Activated naive CD4-positive, alpha-beta T cell treated with anti-CD3 and anti-CD28 coated beads for 36 hours (primary cell): ENCODE results near the gene RPL7A. TPM values are rescaled to one million over a fixed set of nuclear protein-coding genes. Genes with fewer than 3 reads are reported as not detected.
A peak's percentile ranks its signal among the peaks of the same experiment; 100 is the strongest.

Source experiments
- CTCF ChIA-PET: fragments of 350-600 bp; sonication (Branson Sonifier 250); formaldehyde crosslinking; loops from one replicate; lab custom pipeline; 2021; ENCODE audit warnings: antibody characterized with exemption; lab: Charles Lee
- DNase-seq: peaks from one replicate; pipeline ENCODE4 v3.0.0-alpha.2; 2020
- H3K27ac Mint-ChIP-seq: one replicate; pipeline ENCODE4 v1.8.0; 2021; ENCODE audit warnings: mild to moderate bottlenecking, mixed read lengths
- H3K27me3 Mint-ChIP-seq: one replicate; pipeline ENCODE4 v1.8.0; 2021; ENCODE audit warnings: low read depth, mixed read lengths
- H3K36me3 Mint-ChIP-seq: one replicate; pipeline ENCODE4 v1.8.0; 2021; ENCODE audit warnings: low read depth, mixed read lengths
- H3K4me1 Mint-ChIP-seq: one replicate; pipeline ENCODE4 v1.8.0; 2021; ENCODE audit warnings: low read depth, mixed read lengths
- H3K4me3 Mint-ChIP-seq: one replicate; pipeline ENCODE4 v1.8.0; 2021; ENCODE audit warnings: mild to moderate bottlenecking, moderate library complexity, mixed read lengths
- H3K9me3 Mint-ChIP-seq: one replicate; pipeline ENCODE4 v1.8.0; 2021; ENCODE audit warnings: mixed read lengths
- intact Hi-C: fragments of 100-400 bp; cut with micrococcal nuclease; formaldehyde crosslinking; loops from one replicate; pipeline ENCODE4 v1.15.1; 2023
- total RNA-seq, 2 experiments: library from RNA; stranded (reverse); gene quantifications; one replicate each; pipeline ENCODE4 v1.2.3, GENCODE V29; 2021

Gene RPL7A
- total RNA-seq, 2 experiments from 2014 or later: 3,985 to 4,111 TPM

- H3K27ac Mint-ChIP-seq: no peak overlapping the region
- no peaks in the 10 kb centered on the region for H3K9me3 Mint-ChIP-seq
- H3K4me1 Mint-ChIP-seq: peaks cover 45% of the 10 kb centered on the region
- H3K36me3 Mint-ChIP-seq: peaks cover 81% of the 10 kb centered on the region
- intact Hi-C loops: no loop called here
- CTCF ChIA-PET: interaction anchor here (0.7 kb wide), 1 partner anchor 71 kb away, joined by 3 read pairs; no protein-coding TSS in a partner anchor
- H3K27me3 Mint-ChIP-seq: no peaks in the 10 kb centered on the region
- H3K4me3 Mint-ChIP-seq: no peak overlapping the region
- no peak for DNase-seq
Observed at GRCh38 chr9:133366435-133366834, 18.4 kb downstream of the RPL7A start.

- no peak overlapping the region for H3K27ac Mint-ChIP-seq
- H3K4me1 Mint-ChIP-seq: peaks cover 50% of the 10 kb centered on the region
- H3K27me3 Mint-ChIP-seq: no peaks in the 10 kb centered on the region
- peaks cover 81% of the 10 kb centered on the region for H3K36me3 Mint-ChIP-seq
- intact Hi-C loops: no loop called here
- H3K4me3 Mint-ChIP-seq: no peak overlapping the region
- no peaks in the 10 kb centered on the region for H3K9me3 Mint-ChIP-seq
- no peak for DNase-seq
- CTCF ChIA-PET: no interaction called here
Observed at GRCh38 chr9:133367221-133367620, 19.2 kb downstream of the RPL7A start.

DNA sequence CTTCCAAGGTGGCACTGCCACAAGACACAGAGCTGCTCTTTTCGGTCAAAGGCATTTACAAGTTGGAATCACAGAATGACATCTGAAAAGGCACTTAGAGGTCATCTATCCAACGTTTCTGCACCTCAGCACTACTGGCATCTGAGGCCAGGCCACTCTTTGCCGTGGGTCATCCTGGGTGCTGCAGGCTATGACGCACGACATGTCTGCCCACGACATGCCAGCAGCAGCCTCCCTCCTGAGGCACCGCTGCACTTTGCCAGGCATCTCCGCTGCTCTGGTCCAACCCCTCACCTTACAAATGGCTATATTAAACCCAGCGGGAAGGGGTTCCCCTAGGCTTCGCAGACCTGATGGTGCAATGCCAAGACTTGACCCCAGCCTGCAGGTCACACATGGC lies 19.8 kb downstream of the RPL7A start:
- Mint-ChIP-seq H3K27ac (no peak overlapping the region), H3K27me3 (no peaks in the 10 kb centered on the region), H3K36me3 (peaks cover 83% of the 10 kb centered on the region), H3K4me3 (no peak overlapping the region), H3K9me3 (no peaks in the 10 kb centered on the region), H3K4me1 (peaks cover 56% of the 10 kb centered on the region)
- CTCF ChIA-PET: interaction anchor here (1.5 kb wide), 1 partner anchor 9 kb away, joined by 3 read pairs; no protein-coding TSS in a partner anchor
- DNase-seq: no peak
- intact Hi-C loops: no loop called here

DNA sequence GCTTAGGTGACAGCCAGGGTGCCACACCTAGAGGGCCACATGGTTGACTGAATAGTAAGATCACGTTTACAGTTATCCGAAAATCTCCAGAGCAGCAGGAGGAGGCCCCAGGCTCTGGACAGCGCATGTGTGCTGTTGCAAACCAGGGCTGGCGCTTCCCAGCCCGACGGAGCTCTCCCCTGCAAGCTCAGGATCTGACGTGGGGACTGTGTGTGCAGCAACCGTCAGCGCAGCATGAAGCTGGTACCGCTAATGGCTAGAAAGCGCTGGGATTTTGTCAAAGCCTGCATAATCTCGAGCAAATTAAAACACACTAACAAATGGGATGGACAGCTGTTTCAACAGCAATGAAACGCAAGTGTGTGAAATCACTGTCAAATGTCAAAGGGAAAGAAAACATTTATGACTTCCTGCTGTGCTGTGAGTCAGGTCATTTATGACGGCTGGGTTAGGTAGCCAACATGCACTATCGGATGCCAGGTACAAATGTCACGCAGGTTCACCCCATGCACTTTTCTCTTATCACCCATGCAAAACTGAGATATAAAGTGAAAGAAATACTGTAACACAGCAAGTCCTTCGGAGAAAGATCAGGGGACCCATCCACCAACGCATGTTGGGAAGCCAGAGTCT lies 20.3 kb downstream of the RPL7A start:
- CTCF ChIA-PET: interaction anchor here (0.7 to 1.5 kb wide), 2 partner anchors 8 to 18 kb away, joined by 3 read pairs; no protein-coding TSS in a partner anchor
- Mint-ChIP-seq H3K27ac (peak overlapping the region; percentile 97), H3K36me3 (peaks cover 85% of the 10 kb centered on the region), H3K4me3 (peak overlapping the region; percentile 75), H3K27me3 (no peaks in the 10 kb centered on the region), H3K4me1 (peaks cover 60% of the 10 kb centered on the region), H3K9me3 (no peaks in the 10 kb centered on the region)
- no peak for DNase-seq
- intact Hi-C loops: no loop called here

GRCh38 chr9:133369422-133369821 lies 21.4 kb downstream of the RPL7A start:
- CTCF ChIA-PET: interaction anchor here (1.5 to 2.4 kb wide), 2 partner anchors 7 to 18 kb away, joined by 3 to 16 read pairs; no protein-coding TSS in a partner anchor
- no peak for DNase-seq
- Mint-ChIP-seq H3K4me1 (peaks cover 65% of the 10 kb centered on the region), H3K9me3 (no peaks in the 10 kb centered on the region), H3K27me3 (no peaks in the 10 kb centered on the region), H3K27ac (peak overlapping the region; percentile 97), H3K36me3 (peaks cover 82% of the 10 kb centered on the region), H3K4me3 (peak overlapping the region; percentile 75)
- intact Hi-C loops: no loop called here

- DNase-seq: no peak
- no peaks in the 10 kb centered on the region for H3K27me3 Mint-ChIP-seq
- H3K4me3 Mint-ChIP-seq: peak overlapping the region; percentile 75
- H3K4me1 Mint-ChIP-seq: peaks cover 67% of the 10 kb centered on the region
- intact Hi-C loops: loop anchor here (2.0 to 5.0 kb wide), 4 partner anchors 49 to 1018 kb away; partner anchors contain the start of genes BRD3, REXO4 and SETX
- H3K9me3 Mint-ChIP-seq: no peaks in the 10 kb centered on the region
- peaks cover 83% of the 10 kb centered on the region for H3K36me3 Mint-ChIP-seq
- CTCF ChIA-PET: interaction anchor here (2.4 to 4.7 kb wide), 2 partner anchors 13 to 19 kb away, joined by 16 to 48 read pairs; partner anchors contain the start of genes SURF1 and SURF2
- H3K27ac Mint-ChIP-seq: peak overlapping the region; percentile 97
Observed at GRCh38 chr9:133369933-133370332, 21.9 kb downstream of the RPL7A start.

DNA sequence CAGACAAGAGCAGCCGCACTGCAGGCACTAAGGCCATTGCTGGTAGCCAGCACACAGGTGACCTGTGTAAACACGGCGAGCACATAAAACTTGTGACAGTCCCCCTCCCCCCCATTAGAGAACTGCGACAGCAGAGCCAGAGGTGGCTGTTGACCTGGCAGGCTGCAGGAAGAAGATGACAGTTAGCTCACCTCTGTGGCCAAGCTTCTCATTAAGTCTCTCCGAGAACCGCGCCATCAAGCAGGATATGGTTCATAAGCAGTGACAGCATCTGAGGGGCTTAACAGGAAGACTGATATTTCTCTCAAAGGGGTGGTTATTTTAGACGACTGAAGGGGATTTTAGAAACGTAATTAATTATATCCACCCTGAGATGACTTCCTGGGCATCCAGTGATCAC lies 22.7 kb downstream of the RPL7A start:
- intact Hi-C loops: loop anchor here (1.0 to 5.0 kb wide), 7 partner anchors 14 to 1018 kb away; partner anchors contain the start of genes BRD3, MED22, REXO4 and RPL7A
- peak; percentile 82 for DNase-seq
- H3K27ac Mint-ChIP-seq: peak overlapping the region; percentile 97
- H3K4me1 Mint-ChIP-seq: peaks cover 67% of the 10 kb centered on the region
- no peaks in the 10 kb centered on the region for H3K27me3 Mint-ChIP-seq
- CTCF ChIA-PET: interaction anchor here (0.7 to 4.7 kb wide), 8 partner anchors 10 to 340 kb away, joined by 3 to 48 read pairs (median 4); partner anchors contain the start of genes GTF3C5, MED22, RPL7A and SURF1
- peak overlapping the region; percentile 75 for H3K4me3 Mint-ChIP-seq
- H3K36me3 Mint-ChIP-seq: peaks cover 78% of the 10 kb centered on the region
- no peaks in the 10 kb centered on the region for H3K9me3 Mint-ChIP-seq

DNA sequence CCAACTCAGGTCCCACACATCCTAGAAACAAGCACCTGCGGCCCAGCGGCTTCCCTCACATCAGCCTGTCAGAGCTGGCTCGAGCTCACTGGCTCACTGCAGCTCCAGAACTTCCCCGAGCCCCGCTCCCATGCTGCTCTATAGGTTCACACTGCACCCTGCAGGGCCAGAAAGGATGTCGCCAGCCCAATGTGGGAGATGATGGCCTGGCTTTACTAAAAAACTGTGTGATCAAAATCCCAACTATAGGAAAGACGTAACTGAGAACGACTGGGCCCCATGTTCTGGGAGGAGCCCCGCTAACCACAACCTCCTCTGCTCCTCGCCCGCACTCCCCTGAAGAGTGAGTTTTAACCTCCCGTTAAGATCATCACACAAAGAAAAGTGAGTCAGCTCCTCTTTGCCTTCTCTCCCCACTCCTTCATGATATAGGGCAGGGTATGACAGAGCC lies 23.3 kb downstream of the RPL7A start:
- Mint-ChIP-seq H3K27me3 (no peaks in the 10 kb centered on the region), H3K4me1 (peaks cover 64% of the 10 kb centered on the region), H3K27ac (peak overlapping the region; percentile 97), H3K9me3 (no peaks in the 10 kb centered on the region), H3K4me3 (peak overlapping the region; percentile 75), H3K36me3 (peaks cover 72% of the 10 kb centered on the region)
- DNase-seq: peak; percentile 94
- CTCF ChIA-PET: interaction anchor here (0.7 to 4.7 kb wide), 9 partner anchors 11 to 340 kb away, joined by 3 to 48 read pairs (median 4); partner anchors contain the start of genes GTF3C5, MED22, RPL7A and SURF1
- intact Hi-C loops: loop anchor here (1.0 to 5.0 kb wide), 7 partner anchors 15 to 1019 kb away; partner anchors contain the start of genes BRD3, MED22, REXO4 and RPL7A

- Mint-ChIP-seq H3K4me1 (peaks cover 64% of the 10 kb centered on the region), H3K36me3 (peaks cover 65% of the 10 kb centered on the region), H3K27me3 (no peaks in the 10 kb centered on the region), H3K27ac (peak overlapping the region; percentile 97), H3K4me3 (peak overlapping the region; percentile 75), H3K9me3 (no peaks in the 10 kb centered on the region)
- no peak for DNase-seq
- CTCF ChIA-PET: interaction anchor here (0.9 to 4.7 kb wide), 4 partner anchors 15 to 115 kb away, joined by 3 to 48 read pairs (median 10); partner anchors contain the start of genes SURF1 and SURF2
- intact Hi-C loops: loop anchor here (5.0 kb wide), 3 partner anchors 240 to 1020 kb away; partner anchors contain the start of genes BRD3 and SETX
Observed at GRCh38 chr9:133372144-133372543, 24.1 kb downstream of the RPL7A start.

GRCh38 chr9:133374612-133375115 lies 26.6 kb downstream of the RPL7A start:
- CTCF ChIA-PET: interaction anchor here (0.6 to 4.7 kb wide), 4 partner anchors 17 to 405 kb away, joined by 3 to 48 read pairs (median 4); partner anchors contain the start of genes SURF1 and SURF2
- no peaks in the 10 kb centered on the region for H3K9me3 Mint-ChIP-seq
- peak; percentile 62 for DNase-seq
- intact Hi-C loops: loop anchor here (5.0 kb wide), 3 partner anchors 242 to 1022 kb away; partner anchors contain the start of genes BRD3 and SETX
- peaks cover 51% of the 10 kb centered on the region for H3K36me3 Mint-ChIP-seq
- peak overlapping the region; percentile 97 for H3K27ac Mint-ChIP-seq
- H3K4me3 Mint-ChIP-seq: peak overlapping the region; percentile 98
- H3K27me3 Mint-ChIP-seq: no peaks in the 10 kb centered on the region
- H3K4me1 Mint-ChIP-seq: peaks cover 46% of the 10 kb centered on the region

DNA sequence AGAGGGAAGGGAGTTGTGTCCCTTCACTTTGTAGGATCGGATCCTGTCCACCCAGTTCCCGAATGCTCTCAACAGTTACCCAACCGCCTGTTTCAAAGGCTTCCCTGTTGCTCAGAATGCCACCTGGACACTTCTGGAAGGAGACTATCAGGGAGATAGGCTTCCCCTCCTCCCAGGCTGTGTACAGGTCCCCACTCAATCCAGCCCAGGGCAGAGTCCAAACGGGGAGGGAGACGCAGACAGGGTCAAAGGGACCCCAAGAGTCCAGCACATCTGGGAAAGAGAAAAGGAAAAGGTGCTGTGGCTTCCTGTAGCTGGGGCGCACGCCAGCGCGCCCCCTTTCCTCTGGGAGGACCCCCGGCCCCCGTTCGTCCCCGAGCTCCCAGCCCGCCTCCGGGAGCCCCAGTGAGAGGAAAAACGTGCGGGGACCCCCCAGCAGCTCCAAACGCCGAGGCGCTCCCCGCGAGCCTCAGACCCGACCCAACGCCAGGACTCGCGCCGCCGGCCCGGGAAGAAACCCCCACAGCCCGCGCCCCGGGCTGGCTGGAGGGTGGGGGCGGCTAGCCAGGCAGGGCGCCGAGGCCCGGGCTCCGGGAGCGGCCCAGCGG lies 27.2 kb downstream of the RPL7A start:
- DNase-seq: peak; percentile 39
- Mint-ChIP-seq H3K4me3 (peak overlapping the region; percentile 98), H3K36me3 (peaks cover 45% of the 10 kb centered on the region), H3K9me3 (no peaks in the 10 kb centered on the region), H3K27ac (peak overlapping the region; percentile 97), H3K4me1 (peaks cover 40% of the 10 kb centered on the region), H3K27me3 (no peaks in the 10 kb centered on the region)
- CTCF ChIA-PET: interaction anchor here (0.9 to 1.0 kb wide), 2 partner anchors 20 to 45 kb away, joined by 3 to 4 read pairs; no protein-coding TSS in a partner anchor
- intact Hi-C loops: no loop called here
